HepG2 (cell line): Measurements from ENCODE around the gene SLC38A3. TPM values are rescaled to one million over a fixed set of nuclear protein-coding genes. Genes with fewer than 3 reads are reported as not detected.

Experiments
- ATAC-seq: fragments of 200-7000 bp; cut with Tn5 transposase; 3 replicates; pipeline ENCODE4 v1.9.1; 2020; ENCODE audit warnings: mild to moderate bottlenecking, moderate library complexity
- BruUV-seq: library from RNA; stranded (reverse); fragments of 400-500 nt; replicated peaks from 2 replicates; lab custom pipeline; 2021; lab: Mats Ljungman, UMichigan
- CTCF ChIA-PET: fragments of 300-600 bp; formaldehyde crosslinking; extraction: SDS; loops from one replicate; lab custom pipeline; 2021; ENCODE audit warnings: low total read pairs, inconsistent platforms, low intra/inter-chr PET ratio; lab: Yijun Ruan, JAX
- POLR2A ChIA-PET: fragments of 350-600 bp; sonication (Branson Sonifier 250); formaldehyde crosslinking; loops from one replicate; lab custom pipeline; 2020; ENCODE audit warnings: antibody characterized with exemption, inconsistent platforms; lab: Yijun Ruan, JAX
- DNase-seq: peaks from one replicate; pipeline ENCODE4 v3.0.0-alpha.2; 2015; ENCODE audit warnings: low spot score
- FAIRE-seq: peaks from 3 replicates; lab custom pipeline; 2011; peaks lifted over from hg19 to GRCh38; lab: Jason Lieb, UNC
- H2AFZ ChIP-seq: one replicate; pipeline ENCODE4 v1.6.1; 2011; ENCODE audit warnings: low read length, inconsistent platforms
- H3K27ac ChIP-seq: fragments of 300-600 bp; 3 replicates; pipeline ENCODE4 v1.8.0; 2011; ENCODE audit warnings: mixed run types, mild to moderate bottlenecking, mixed read lengths, low read length, inconsistent platforms; ENCODE audit not compliant: insufficient read depth; ENCODE audit errors: extremely low read length
- H3K27me3 ChIP-seq, 2 experiments: fragments of 200-600 bp in 1 of 2; 2 replicates in 1 of 2; 3 replicates in 1 of 2; pipeline versions ENCODE4 v1.6.0 to v1.8.0; 2011; ENCODE audit warnings: low read length in 2 of 2, mild to moderate bottlenecking in 2 of 2, moderate library complexity in 2 of 2, inconsistent platforms in 1 of 2; ENCODE audit not compliant: insufficient read depth in 2 of 2, control insufficient read depth in 1 of 2
- H3K36me3 ChIP-seq, 2 experiments: fragments of 200-600 bp in 1 of 2; replicated peaks in 1 of 2; 2 replicates in 1 of 2; 3 replicates in 1 of 2; pipeline versions ENCODE4 v1.5.1 to v1.8.0; 2011; ENCODE audit warnings: low read length in 2 of 2, inconsistent platforms in 1 of 2; ENCODE audit not compliant: insufficient read depth in 2 of 2, control insufficient read depth in 1 of 2
- H3K4me1 ChIP-seq: 2 replicates; pipeline ENCODE4 v1.5.1; 2012; ENCODE audit warnings: low read length, inconsistent platforms; ENCODE audit not compliant: insufficient read depth
- H3K4me2 ChIP-seq: 2 replicates; pipeline ENCODE4 v1.6.0; 2011; ENCODE audit warnings: low read depth, low read length, inconsistent platforms
- H3K4me3 ChIP-seq, 3 experiments: fragments of 200-600 bp in 1 of 3; sonication (generic), shearing (Covaris generic) in 1 of 3; replicated peaks in 1 of 3; 2 replicates each; pipeline ENCODE4 v1.5.1; 2011 to 2016; ENCODE audit warnings: low read length in 3 of 3, inconsistent platforms in 2 of 3, low read depth in 2 of 3, mild to moderate bottlenecking in 2 of 3, control low read depth in 1 of 3, mixed read lengths in 1 of 3; ENCODE audit not compliant: insufficient read depth in 1 of 3
- H3K79me2 ChIP-seq: one replicate; pipeline ENCODE4 v1.6.1; 2011; ENCODE audit warnings: low read length, inconsistent platforms; ENCODE audit not compliant: insufficient read depth
- H3K9ac ChIP-seq: 2 replicates; pipeline ENCODE4 v1.6.0; 2011; ENCODE audit warnings: mild to moderate bottlenecking, low read depth, low read length, inconsistent platforms; ENCODE audit not compliant: insufficient read depth
- H3K9me3 ChIP-seq: 2 replicates; pipeline ENCODE4 v1.5.1; 2012; ENCODE audit warnings: mild to moderate bottlenecking, low read length
- H4K20me1 ChIP-seq: 2 replicates; pipeline ENCODE4 v1.6.0; 2011; ENCODE audit warnings: inconsistent platforms, mild to moderate bottlenecking, low read length, moderate library complexity; ENCODE audit not compliant: insufficient read depth
- CHD2 ChIP-seq: IDR thresholded peaks from 2 replicates; pipeline ENCODE4 v1.6.1; 2011; ENCODE audit warnings: low read depth, low read length, improper control_type of control experiment
- ELF4 ChIP-seq: sonication (generic); formaldehyde crosslinking; IDR thresholded peaks from 2 replicates; pipeline ENCODE4 v1.5.0; 2020; ENCODE audit warnings: missing genetic modification reagents, mild to moderate bottlenecking, moderate library complexity, borderline replicate concordance
- FOXA1 ChIP-seq, 2 experiments: fragments of 450-650 bp in 1 of 2; sonication (generic) in 1 of 2; formaldehyde crosslinking in 1 of 2; IDR thresholded peaks; 2 replicates each; pipeline versions ENCODE4 v1.4.0 to v1.6.1; 2016 to 2020; ENCODE audit warnings: missing genetic modification reagents in 1 of 2
- GABPB1 ChIP-seq: IDR thresholded peaks from 2 replicates; pipeline ENCODE4 v1.6.1; 2016; ENCODE audit warnings: mild to moderate bottlenecking, missing genetic modification reagents, moderate library complexity, missing compliant biosample characterization
- IKZF1 ChIP-seq: fragments of 450-650 bp; IDR thresholded peaks from 2 replicates; pipeline ENCODE4 v1.7.1; 2016
- JUNB ChIP-seq: sonication (generic); formaldehyde crosslinking; IDR thresholded peaks from 2 replicates; pipeline ENCODE4 v1.8.0; 2022; ENCODE audit warnings: missing genetic modification reagents, mild to moderate bottlenecking, borderline replicate concordance
- MNT ChIP-seq: fragments of 450-650 bp; IDR thresholded peaks from 2 replicates; pipeline ENCODE4 v1.6.1; 2016
- NCOA5 ChIP-seq: sonication (generic); formaldehyde crosslinking; IDR thresholded peaks from 2 replicates; pipeline ENCODE4 v1.4.0; 2020; ENCODE audit warnings: missing genetic modification reagents
- NR2F1 ChIP-seq, 2 experiments: fragments of 450-650 bp in 1 of 2; formaldehyde crosslinking in 1 of 2; IDR thresholded peaks; 2 replicates each; pipeline versions ENCODE4 v1.5.0 to v1.6.1; 2016 to 2020; ENCODE audit warnings: mild to moderate bottlenecking in 1 of 2, missing compliant biosample characterization in 1 of 2, missing genetic modification reagents in 1 of 2, moderate library complexity in 1 of 2
- REXO4 ChIP-seq: sonication (generic); formaldehyde crosslinking; IDR thresholded peaks from 2 replicates; pipeline ENCODE4 v1.8.0; 2022; ENCODE audit warnings: missing genetic modification reagents, mild to moderate bottlenecking, borderline replicate concordance
- RFX1 ChIP-seq: fragments of 450-650 bp; IDR thresholded peaks from 2 replicates; pipeline ENCODE4 v1.6.1; 2017
- ZNF33A ChIP-seq: sonication (generic); formaldehyde crosslinking; IDR thresholded peaks from 2 replicates; pipeline ENCODE4 v1.5.1; 2020; ENCODE audit warnings: missing genetic modification reagents, mild to moderate bottlenecking, moderate library complexity, borderline replicate concordance
- ZNF547 ChIP-seq: sonication (generic); formaldehyde crosslinking; IDR thresholded peaks from 2 replicates; pipeline ENCODE4 v1.5.1; 2020; ENCODE audit warnings: mild to moderate bottlenecking, missing genetic modification reagents
- ZNF577 ChIP-seq: sonication (generic); formaldehyde crosslinking; IDR thresholded peaks from 2 replicates; pipeline ENCODE4 v1.4.0; 2020; ENCODE audit warnings: mild to moderate bottlenecking, low read depth, missing genetic modification reagents, borderline replicate concordance
- ZNF883 ChIP-seq: sonication (generic); formaldehyde crosslinking; IDR thresholded peaks from 2 replicates; pipeline ENCODE4 v1.5.1; 2020; ENCODE audit warnings: mild to moderate bottlenecking, missing genetic modification reagents; ENCODE audit errors: not compliant biosample characterization
- WGBS: methylation state at CpG from one replicate; pipeline ENCODE4 v1.1.6; 2017; ENCODE audit warnings: low lambda C conversion rate; 5-methylcytosine and 5-hydroxymethylcytosine counted together
- in situ Hi-C: cut with HindIII; loops from 2 replicates; pipeline ENCODE4 v1.10.0; 2017; ENCODE audit warnings: low pct_unique_long_range_greater_than_20kb; ENCODE audit not compliant: extremely low pct_ligation_motif_present
- intact Hi-C: fragments of 100-400 bp; cut with micrococcal nuclease; formaldehyde crosslinking; loops from one replicate; pipeline ENCODE4 v1.10.0; 2022; ENCODE audit not compliant: unreplicated experiment
- polyA plus RNA-seq, 8 experiments: library from polyadenylated mRNA; depleted of rRNA in 3 of 8; stranded (reverse) in 7 of 8; unstranded in 1 of 8; fragments of >200 nt; fragmentation: Illumina TruSeq in 4 of 8; extraction: Trizol in 4 of 8; gene quantifications; 2 replicates each; pipeline versions ENCODE4 v1.2.1 to v1.2.3, GENCODE V29; 2011 to 2016; ENCODE audit warnings: low read depth in 4 of 8, missing spikeins in 1 of 8, mixed read lengths in 1 of 8; ENCODE audit not compliant: insufficient read depth in 1 of 8
- total RNA-seq, 5 experiments: library from RNA; depleted of rRNA; stranded (reverse); fragments of >200 nt; fragmentation: Illumina TruSeq; extraction: Trizol; gene quantifications; 2 replicates each; pipeline ENCODE4 v1.2.3, GENCODE V29; 2016; ENCODE audit warnings: low read depth in 1 of 5
- TF ChIP-seq, protein P1 (sequence below), 2 experiments: sonication (generic) in 1 of 2; formaldehyde crosslinking in 1 of 2; IDR thresholded peaks; 2 replicates each; pipeline versions ENCODE4 v1.4.0 to v1.6.1; 2016 to 2020; ENCODE audit warnings: borderline replicate concordance in 1 of 2, low read depth in 1 of 2, mild to moderate bottlenecking in 1 of 2, missing genetic modification reagents in 1 of 2

SLC38A3 gene
- total and polyA plus RNA-seq, 2 of the 13 experiments (the other 11 are each of a cell fraction or from before 2014, with no cell fraction given), result 29.8 to 164 TPM

- peak; percentile 73; the same call in 1 of the 2 replicates for TF ChIP-seq RFX1
- TF ChIP-seq, all 625 proteins: peak for 6
Observed at GRCh38 chr3:50233176-50233575, 28.1 kb downstream of the SLC38A3 start (continued).

DNA sequence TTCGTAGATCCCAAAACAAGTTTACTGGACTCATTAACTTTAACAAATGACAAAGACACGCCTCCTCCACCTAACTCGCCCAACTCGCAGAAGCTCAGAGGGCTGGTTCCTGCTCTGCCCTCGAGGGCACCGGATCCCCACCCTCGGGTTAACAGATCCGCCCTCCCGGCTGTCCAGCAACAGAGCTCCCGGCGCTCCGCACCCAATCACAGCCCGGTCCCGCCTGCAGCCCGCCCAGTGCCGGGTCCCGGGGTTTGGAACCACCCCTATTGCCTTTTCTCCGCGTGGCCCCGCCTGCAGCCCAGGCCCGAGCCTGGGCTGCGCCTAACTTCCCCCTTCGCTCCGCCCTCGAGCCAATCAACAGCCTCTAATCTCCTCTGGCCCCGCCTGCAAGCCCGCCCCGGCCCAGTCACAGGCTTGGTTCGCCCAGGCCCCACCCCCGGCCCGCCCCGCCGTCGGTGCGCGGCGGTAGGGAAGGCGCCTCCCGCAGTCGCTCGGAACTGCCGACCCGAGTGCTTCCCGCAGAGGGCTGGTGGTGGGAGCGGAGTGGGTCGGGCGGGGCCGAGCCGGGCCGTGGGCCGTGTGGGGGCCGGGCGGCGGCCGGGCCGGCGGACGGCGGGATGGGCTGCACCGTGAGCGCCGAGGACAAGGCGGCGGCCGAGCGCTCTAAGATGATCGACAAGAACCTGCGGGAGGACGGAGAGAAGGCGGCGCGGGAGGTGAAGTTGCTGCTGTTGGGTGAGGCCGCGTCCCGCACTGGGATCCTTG lies 30.8 kb downstream of the SLC38A3 start, which contains the start of gene GNAI2:
Gene GNAI2 (plus strand): TSS at position 489 of the 768 bp plus-strand sequence. CDS start 132 bp downstream, at position 621.
- Histone ChIP-seq H4K20me1 (no peaks in the 10 kb centered on the region), H3K36me3 (peaks cover 0 to 2% of the 10 kb centered on the region in 2 experiments; a peak in 1 of 5 replicates), H3K4me2 (peak within 1 kb of the TSS; percentile 79), H3K79me2 (peaks cover 24% of the 10 kb centered on the region), H3K4me1 (peaks cover 59% of the 10 kb centered on the region), H2AFZ (no peak within 1 kb of the TSS), H3K27ac (peak within 1 kb of the TSS; percentile 61), H3K27me3 (no peaks in the 10 kb centered on the region; a peak in 1 of 5 replicates), H3K9ac (peak within 1 kb of the TSS; percentile 81), H3K9me3 (no peaks in the 10 kb centered on the region), H3K4me3 (peak within 1 kb of the TSS; percentile 85 to 93 (median 87))
- POLR2A ChIA-PET, result interaction anchor here (0.7 to 2.7 kb wide), 33 partner anchors 8 to 116 kb away, joined by 3 to 55 read pairs (median 6); partner anchors contain the start of genes CYB561D2, HYAL1, HYAL3 and IFRD2
- ATAC-seq (peak; percentile 93), DNase-seq (peak; percentile 94), FAIRE-seq (peak; percentile 97)
- CTCF ChIA-PET, result interaction anchor here (0.9 kb wide), 1 partner anchor 41 kb away, joined by 4 read pairs; no protein-coding TSS in a partner anchor
- in situ Hi-C loops (no loop called here), intact Hi-C loops (no loop called here)
- no TSS peak for BruUV-seq
- WGBS, result 2% methylated on average over 16 of the region's 75 CpGs
- TF ChIP-seq ZNF577 (CRISPR knock-in tag) (no peak), NR2F1 (CRISPR knock-in tag; IDR thresholded peaks at IDR 0.05) (no peak), ZNF883 (no peak), ZNF33A (CRISPR knock-in tag) (no peak), NCOA5 (CRISPR knock-in tag) (no peak), IKZF1 (no peak), CHD2 (no peak), REXO4 (no peak), MNT (peak; percentile 77), ZNF547 (peak; percentile 52; the same call in 1 of the 2 replicates), GABPB1 (peak; percentile 82; the same call in 1 of the 2 replicates), JUNB (CRISPR knock-in tag) (no peak), ELF4 (CRISPR knock-in tag) (no peak), FOXA1 (IDR thresholded peaks at IDR 0.05) (no peak), FOXA1 (CRISPR knock-in tag; IDR thresholded peaks at IDR 0.05) (no peak)
- TF ChIP-seq, protein P1, sequence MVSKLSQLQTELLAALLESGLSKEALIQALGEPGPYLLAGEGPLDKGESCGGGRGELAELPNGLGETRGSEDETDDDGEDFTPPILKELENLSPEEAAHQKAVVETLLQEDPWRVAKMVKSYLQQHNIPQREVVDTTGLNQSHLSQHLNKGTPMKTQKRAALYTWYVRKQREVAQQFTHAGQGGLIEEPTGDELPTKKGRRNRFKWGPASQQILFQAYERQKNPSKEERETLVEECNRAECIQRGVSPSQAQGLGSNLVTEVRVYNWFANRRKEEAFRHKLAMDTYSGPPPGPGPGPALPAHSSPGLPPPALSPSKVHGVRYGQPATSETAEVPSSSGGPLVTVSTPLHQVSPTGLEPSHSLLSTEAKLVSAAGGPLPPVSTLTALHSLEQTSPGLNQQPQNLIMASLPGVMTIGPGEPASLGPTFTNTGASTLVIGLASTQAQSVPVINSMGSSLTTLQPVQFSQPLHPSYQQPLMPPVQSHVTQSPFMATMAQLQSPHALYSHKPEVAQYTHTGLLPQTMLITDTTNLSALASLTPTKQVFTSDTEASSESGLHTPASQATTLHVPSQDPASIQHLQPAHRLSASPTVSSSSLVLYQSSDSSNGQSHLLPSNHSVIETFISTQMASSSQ (IDR thresholded peaks at IDR 0.05; ENCODE audit: low read depth), result no peak
- TF ChIP-seq, protein P1 (CRISPR knock-in tag; IDR thresholded peaks at IDR 0.05; ENCODE audit: borderline replicate concordance), result no peak
